Stimulated activated CD8-positive, alpha-beta memory T cell treated with anti-CD3 and anti-CD28 coated beads, Interleukin-12 subunit alpha, Interleukin-12 subunit beta, amount 100 ng/mL, for 24 hours (primary cell): ENCODE data around the gene TOLLIP.
"Not testable (repeated sequence)": the region's sequence is repeated elsewhere in the genome, so short reads cannot be mapped to it uniquely, and the experiment has no call there.

ENCODE experiments used
- DNase-seq: peaks from one replicate; pipeline ENCODE4 v3.0.0-alpha.2; 2020; ENCODE audit errors: extremely low read depth

The TOLLIP gene

DNA sequence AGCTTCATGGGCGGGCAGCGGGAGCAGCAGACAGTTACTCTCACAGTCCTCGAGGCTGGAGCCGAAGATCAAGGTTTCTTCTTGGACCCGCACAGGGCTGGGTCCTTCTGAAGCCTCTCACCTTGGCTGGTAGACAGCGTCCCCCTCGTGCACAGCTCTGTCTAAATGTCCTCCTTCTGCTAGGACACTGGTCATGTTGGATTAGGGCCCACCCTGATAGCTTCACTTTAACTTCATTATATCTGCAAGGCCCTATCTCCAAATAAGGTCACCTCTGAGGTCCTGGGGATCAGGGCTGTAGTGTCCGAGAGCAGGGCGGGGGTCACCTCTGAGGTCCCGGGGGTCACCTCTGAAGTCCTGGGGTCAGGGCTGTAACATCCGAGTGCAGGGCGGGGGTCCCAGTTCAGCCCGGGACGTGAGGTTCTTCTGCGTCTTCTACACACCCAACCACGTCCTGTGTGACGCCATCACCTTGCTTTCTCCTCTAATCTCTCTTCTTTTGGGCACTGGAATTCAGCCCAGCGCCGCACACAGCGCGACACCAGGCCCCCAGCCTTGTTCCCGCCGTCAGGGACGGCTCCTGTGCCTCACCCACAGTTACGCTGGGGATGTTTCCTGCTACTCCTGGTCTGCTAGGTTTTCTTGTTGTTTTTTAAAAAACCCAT is 34.1 kb upstream of the TOLLIP start:
- no peak for DNase-seq

DNA sequence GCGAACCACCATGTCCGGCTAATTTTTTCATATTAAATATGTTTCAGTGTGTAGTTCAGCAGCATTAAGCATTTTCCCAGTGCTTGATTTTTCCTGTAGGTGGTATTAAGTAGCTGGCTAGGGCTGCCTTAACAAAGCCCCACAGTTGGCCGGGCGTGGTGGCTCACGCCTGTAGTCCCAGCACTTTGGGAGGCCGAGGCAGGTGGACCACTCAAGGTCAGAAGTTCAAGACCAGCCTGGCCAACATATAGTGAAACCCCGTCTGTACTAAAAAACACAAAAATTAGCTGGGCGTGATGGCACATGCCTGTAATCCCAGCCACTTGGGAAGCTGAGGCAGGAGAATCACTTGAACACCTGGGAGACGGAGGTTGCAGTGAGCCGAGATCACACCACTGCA is 33.5 kb upstream of the TOLLIP start:
- no peak for DNase-seq

DNA sequence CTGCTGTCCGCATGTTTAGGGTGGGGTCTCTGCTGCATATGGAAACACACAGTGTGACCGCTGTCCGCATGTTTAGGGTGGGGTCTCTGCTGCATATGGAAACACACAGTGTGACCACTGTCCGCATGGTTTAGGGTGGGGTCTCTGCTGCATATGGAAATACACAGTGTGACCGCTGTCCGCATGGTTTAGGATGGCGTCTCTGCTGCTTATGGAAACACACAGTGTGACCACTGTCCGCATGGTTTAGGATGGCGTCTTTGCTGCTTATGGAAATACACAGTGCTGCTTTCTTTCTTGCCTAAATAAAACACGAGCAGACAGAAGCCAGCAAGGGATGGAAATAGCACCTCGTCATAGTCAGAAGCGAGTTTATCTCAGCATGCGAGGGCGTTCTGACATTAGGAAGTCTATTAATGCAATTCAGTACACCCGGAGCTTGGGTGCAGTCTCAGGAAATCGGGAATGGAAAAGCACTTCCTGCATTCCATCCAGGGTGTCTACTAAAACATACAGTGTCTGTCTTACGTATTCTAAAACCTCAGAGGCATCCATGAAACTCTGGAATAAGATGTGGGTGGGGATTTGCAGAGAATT is 32.6 kb upstream of the TOLLIP start:
- no peak for DNase-seq

DNA sequence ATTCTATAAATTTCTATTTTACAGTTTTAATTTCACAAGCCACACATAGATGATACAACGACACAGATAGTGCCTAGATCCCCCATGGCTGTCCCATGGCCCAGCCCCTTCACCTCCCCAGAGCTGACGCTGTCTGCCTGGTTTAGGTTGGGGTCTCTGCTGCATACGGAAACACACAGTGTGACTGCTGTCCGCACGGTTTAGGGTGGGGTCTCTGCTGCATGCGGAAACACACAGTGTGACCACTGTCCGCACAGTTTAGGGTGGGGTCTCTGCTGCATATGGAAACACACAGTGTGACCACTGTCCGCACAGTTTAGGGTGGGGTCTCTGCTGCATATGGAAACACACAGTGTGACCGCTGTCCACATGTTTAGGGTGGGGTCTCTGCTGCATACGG is 31.8 kb upstream of the TOLLIP start:
- DNase-seq = not testable (repeated sequence)

DNA sequence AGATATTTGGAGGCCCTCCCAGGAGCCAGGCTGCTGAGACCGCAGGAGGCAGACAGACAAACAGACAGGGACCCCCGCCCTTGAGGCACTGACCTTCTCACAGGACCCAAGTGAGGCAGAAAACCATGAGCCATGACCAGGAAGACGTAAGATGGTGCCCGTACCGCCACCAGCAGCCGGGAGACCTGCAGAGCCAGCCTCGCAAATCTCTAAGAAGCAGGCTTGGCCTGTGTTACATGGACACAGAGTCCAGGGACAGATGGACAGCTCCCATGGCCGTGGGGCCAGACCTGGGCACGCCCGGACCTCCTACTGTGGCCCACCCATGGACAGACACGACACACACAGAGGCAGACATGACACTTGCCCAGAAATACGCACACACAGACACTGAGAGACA is 30.7 kb upstream of the TOLLIP start:
- no peak for DNase-seq

DNA sequence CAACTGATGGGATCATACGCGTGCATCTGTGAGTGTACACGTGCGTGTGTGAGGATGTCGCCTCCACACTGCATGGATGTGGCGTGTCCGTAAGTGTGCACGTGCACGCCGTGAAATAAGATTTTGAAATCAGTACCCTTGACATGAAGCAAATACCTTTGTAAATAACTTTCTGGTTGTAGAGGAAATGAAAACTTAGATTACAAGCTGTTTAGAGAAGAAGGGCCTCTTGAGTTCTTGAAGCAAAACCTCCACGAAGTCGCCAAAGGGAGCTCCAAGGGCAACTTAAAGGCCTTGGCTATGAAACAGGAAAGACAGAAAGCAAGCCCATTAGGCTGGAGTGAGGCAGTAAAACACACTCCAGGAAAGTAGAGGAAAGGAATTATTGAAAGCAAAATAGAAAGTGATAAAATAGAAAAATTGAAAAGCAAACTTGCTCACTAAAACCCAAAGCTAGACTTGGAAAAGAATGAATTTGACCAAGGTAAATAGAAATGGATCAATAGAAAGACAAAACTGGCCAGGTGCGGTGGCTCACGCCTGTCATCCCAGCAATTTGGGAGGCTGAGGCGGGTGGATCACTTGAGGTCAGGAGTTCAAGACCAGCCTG is 29.7 kb upstream of the TOLLIP start:
- no peak for DNase-seq

DNA sequence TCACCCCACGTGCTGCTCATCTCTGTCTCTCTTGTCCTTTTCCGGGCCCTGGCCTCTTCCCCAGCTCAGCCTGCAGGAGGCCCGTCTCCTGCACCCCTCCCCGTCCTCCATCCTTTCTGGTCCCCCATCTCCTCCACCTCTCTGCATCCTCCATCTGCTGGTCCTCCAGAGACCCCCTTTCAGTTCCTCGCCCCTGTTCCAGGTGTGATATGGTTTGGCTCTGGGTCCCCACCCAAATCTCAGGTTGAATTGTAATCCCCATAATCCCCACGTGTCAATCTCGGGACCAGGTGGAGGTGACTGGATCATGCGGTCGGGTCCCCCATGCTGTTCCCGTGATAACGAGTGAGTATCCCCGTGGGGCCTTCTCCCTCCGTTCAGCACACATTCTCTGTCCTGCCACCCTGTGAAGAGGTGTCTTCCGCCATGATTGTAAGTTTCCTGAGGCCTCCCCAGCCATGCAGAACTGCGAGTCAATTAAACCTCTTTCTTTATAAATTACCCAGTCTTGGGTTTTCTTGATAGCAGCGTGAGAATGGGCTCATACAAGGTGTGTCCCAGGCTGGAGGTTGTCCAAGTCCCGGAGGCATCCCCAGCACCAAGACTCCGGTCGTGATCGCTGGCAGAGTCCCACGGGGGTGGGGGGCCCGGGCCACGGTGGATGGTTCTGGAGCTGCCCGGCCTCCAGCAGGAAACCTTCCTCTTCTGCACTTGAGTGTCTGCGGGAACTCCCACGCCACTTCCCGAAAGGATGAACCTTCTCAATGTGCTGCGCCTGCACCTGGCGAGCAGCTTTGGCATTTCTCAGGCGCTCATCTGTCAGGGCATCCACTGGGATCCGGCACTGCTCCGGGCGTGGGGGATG is 29.0 kb upstream of the TOLLIP start:
- DNase-seq = no peak

DNA sequence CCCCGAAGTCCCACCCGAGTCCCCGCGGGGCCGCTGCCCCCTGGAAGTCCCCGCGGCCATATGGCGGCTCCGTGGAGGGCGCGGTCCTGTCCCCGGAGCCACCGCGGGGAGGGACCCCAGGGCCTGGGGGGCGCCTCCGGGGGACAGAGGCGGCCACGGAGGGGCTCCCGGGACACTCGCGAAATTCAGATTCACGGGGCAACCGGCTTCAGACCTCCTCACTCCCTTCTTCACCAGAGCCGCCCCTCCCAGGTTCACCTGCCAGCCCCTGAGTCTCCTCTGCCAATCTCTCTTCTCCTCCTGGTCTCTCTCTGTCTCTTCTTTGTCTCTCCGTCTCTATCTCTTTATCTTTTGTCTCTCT is 28.2 kb upstream of the TOLLIP start:
- no peak for DNase-seq

DNA sequence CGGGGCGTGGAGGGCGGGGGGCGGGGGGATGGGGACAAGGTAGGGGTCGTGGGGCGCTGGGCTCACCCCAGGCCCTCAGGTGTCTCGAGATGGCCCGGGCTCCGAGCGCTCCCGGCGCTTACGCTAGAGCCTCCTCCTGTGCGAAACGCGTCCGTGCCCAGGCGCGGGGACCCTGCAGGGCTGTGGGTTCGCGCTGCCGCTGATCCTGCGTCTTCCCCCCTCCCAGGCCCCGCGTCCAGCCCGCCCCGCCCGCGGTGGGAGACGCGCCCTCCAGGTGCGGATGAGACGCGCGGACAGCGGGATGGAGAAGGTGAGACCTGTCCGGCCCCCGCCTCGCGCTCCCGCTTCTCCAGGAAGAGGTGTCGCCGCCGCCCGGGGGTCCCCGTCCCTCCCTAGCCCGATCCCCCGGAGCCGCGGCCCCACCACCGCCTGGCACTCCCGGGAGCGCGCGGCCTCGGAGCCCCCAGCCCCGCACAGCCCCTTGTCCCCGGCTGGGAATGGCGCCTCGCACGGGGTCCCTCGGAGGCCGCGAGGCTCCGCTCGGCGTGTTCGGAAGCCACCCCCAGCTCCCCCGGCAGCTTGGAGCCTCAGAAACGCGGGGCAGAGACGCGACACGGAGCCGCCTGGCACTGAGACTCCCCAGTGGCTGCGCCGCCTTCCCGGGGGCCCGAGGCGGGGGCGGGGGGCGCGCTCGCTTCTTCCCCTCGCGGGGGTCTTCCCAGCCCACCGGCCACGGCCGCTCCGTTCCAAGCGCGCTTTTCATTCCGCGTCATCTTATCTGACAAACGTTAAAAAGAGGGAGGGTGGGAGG is 27.6 kb upstream of the TOLLIP start:
- no peak for DNase-seq

DNA sequence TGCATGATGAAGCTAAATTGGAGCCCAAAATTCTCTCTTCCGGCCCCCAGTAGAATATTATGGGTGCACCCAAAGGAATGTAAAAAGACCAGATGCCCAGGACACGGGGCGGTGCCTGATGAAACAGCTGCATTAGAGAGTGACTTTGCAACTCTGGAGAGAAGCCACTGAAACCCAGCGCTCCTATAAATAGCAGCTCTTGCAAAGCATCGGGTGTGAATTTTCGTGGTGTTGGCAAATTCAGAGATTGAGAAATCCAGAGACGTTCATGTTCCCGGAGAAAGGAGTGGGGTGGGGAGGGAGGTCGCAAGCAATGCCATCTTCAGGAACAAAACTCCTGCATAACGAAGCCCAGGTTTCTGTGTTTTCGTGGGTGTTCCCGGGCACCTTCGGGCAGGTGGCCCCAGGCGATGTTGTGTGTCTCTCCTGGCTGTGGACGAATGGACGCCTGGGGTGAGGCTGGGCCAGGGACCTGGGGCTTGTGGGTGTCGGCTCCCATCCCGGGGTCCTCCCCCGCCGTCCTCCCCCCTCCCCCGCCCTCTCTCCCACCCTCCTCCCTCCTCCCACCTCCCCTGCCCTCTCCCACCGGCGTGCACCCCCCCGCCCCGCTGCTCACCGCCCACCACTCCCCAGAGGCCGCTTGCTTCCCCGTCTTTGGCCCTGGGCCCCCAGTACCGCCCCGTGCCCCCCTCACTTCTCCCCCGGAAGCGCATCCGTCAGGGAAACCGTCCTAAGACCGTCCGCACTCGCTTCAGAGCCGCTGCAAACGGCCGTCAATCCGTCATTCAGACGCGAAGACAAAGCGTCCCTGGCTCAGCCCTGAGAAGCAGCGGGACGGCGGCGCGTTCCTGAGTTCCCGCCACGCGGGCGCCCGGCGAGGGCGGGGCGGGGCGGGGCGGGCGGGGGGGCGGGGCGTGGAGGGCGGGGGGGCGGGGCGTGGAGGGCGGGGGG is 26.7 kb upstream of the TOLLIP start:
- DNase-seq = no peak

DNA sequence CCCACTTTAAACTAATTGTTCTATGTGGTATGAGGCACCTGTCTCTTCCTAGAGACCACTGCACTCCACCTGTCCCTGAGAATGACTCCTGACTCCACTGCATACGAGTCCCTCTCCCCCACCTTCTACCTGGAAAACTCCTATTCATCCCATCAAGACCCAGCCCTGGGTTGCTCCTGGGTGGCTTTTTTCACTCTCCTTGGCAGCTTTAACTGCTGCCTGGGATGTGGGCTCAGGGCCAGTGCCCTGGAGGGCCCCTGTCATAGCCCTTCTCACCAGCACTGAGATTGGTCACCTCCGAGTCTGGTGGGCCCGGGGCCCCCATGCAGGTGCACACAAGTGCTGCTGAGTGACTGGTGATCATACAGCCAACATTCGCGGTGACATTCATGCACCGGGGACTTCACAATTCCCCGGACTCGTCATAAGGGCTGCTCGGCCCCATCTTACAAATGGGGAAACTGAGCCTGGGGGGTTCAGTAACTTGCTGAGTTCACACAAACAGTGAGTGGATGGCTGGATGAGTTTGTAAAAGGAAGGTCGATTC is 25.9 kb upstream of the TOLLIP start:
- no peak for DNase-seq

DNA sequence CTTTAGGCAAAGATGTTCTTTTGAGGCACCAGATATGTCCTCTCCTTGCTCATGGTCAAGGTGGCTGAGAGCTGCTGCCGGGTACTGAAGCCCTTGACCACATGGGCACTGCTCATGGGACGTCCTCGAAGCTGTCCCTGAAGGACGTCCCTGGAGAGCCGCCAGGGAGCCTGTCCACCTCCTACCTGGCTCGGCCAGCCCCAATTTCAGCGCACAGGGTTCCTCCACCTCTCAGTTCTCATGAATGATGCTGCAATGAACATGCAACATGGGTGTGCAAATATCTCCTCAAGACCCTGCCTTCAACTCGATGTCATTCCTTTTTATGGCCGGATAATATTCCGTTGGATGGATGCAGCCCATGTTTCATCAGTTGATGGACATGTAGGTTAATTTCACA is 24.4 kb upstream of the TOLLIP start:
- no peak for DNase-seq

DNA sequence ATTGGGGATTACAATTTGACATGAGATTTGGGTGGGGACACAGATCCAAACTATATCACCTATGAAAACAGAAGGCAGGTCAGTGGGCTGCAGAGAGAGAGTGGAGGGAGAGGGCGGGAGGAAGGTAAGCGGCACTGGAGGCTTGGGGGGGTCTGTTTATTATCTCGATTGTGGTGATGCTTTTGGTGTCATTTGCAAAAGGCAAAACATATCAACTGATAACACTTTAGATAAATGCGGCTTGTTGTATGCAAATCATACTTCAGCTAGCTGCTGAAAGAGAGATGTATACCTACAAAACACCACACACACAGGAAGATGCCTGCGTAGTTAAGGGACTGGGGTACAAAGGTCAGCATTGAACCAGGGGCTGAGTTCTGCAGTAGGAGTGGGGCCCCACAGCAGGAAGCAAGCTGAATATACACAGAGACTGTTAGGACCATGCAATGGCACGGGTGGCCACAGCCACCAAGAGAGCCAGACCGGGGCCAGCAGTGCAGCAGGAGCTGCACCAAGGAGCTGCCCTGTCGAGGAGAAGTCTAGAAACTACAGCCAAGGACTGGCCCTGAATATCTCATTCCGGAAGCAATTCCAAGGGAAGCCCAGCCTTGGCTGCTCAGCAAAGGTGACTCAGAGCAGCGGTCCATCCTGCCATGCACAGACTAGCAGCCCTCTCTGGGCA is 23.8 kb upstream of the TOLLIP start:
- no peak for DNase-seq

DNA sequence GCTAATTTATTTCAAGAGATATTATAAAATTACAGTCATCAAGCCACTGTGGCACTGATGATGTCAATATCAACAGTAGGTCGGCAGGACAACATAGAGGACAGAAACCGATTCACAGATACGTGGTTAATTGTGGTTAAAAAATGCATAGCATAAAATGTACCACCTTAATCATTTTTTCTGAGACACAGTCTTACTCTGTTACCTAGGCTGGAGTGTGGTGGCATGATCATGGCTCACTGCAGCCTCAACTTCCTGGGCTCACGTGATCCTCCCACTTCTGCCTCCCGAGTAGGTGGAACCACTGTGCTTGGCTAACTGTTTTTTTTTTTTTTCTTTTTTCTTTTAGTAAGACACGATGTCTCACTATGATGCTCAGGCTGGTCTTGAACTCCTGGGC is 21.0 kb upstream of the TOLLIP start:
- DNase-seq = no peak

DNA sequence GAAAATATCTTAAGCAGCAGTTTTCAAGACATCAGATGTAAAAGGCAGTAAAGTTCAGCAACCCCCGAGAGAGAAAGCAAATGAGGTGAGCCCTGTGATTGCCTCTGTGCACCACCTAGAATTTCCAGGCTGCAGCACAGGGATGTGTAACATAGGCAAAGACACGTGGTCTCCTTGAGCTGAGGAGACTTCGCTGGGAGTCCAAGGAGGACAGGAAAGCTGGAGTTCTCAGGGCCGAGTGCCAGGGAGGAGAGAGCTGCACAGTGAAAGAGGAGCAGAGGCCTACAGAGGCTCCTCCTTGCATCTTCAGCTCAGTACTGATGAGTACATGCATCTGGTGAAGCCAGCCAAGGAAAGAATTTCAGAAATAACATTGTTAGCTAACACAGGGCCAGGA is 17.6 kb upstream of the TOLLIP start:
- DNase-seq = no peak

DNA sequence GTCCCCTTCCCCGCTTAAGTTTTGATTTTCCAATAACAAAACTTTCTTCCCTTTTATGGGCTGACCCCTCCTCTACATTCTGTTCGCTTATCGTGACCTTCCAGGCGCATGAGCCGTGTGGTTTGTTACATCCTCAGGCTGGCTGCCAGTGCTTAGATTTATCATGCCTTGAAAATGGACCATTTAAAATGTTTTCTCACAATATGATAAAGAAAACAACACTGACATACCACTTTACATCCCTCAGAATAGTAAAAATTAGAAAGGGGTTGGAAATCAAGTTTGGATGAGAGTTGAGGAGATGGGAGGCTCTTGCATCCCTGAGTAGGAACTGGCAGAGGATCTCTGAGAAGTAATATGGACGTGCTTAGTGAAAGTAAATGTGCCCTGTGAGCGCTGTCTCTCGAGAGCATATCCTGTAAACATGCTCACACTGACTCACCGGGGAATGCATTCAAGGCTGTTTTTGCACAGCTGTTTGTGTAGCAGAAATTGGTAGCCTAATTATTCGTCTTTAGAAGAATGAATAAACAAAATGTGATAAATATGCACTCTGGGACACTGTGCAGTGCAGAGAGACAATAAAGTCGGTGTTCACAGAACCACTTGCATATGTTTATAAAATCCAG is 17.1 kb upstream of the TOLLIP start:
- DNase-seq = no peak

DNA sequence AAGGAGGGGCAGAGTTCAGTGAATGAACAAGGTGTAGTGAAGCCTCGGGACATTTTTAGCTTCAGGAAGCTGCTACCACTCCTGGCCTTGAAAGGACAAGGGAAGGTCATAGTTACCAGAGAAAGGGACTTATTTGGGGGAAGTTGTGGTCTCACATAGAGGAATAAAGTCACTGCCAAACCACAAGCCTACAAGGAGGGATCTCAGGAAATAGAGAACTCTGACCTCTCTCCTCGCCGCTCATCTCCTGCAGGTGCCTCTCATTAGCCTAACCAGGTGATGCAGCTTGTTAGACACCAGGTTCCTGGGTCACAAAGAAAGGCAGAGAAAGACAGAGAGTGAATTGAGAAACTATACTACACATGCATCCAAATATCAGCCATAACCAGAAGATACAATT is 14.3 kb upstream of the TOLLIP start:
- DNase-seq = no peak

DNA sequence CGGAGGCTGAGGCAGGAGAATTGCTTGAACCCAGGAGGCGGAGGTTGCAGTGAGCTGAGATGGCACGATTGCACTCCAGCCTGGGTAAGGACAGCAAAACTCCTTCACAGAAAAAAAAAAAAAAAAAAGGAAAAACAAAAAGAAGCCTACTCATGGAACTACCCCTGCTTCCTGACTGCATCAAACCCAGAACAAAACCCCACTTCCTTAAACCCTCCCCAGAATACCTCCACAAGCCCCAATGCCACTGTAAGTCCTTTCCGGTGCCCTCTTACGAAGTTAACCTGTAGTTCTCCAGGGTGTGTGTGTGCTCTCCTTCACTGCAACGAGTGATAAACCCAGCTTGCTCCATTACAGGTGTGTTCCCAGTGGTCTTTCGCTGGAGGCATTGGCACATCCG is 8.6 kb upstream of the TOLLIP start:
- DNase-seq = no peak

DNA sequence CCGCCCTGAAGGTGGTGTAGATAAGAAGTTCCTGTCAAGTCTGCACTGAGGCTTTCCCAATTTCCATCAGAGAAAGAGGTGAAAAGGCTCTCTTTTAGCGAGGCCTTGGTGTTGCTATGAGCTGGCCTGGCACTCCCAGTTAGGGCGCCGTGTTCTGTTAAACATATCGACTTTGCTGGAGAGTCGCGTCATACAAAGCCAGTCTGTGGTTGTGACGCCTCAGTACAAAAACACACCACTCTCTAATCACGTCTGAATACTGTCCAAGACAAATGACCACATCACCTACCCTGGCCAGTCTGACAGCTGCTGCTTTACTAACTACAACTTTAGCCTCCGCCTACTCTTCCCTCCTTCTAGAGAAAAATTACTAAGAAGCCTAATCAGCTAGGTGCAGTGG is 8.0 kb upstream of the TOLLIP start:
- no peak for DNase-seq
